ENCODE data around the gene BANF2. TPM values are rescaled to one million over a fixed set of nuclear protein-coding genes. Genes with fewer than 3 reads are reported as not detected.

Gene BANF2
- total and polyA plus RNA-seq, 12 donors: not detected

GRCh38 chr20:17663040-17663399 is 36.7 kb upstream of the BANF2 start:
- Histone ChIP-seq H3K27ac (peak overlapping the region in 5 of 10 donors; percentile 12 to 71 (median 40)), H3K4me1 (peaks cover 8 to 75% (median 46%) of the 10 kb centered on the region in 9 donors), H3K4me3 (no peak overlapping the region), H3K36me3 (peaks cover 0 to 37% (median 7%) of the 10 kb centered on the region in 9 donors), H3K27me3 (no peaks in the 10 kb centered on the region), H3K9me3 (peaks cover 0 to 8% (median 0%) of the 10 kb centered on the region in 11 donors)
- 81 to 84% methylated on average over 13 of the region's 13 CpGs for WGBS, 2 donors
- peak in 1 of 8 donors; percentile 29 for ATAC-seq
- TF ChIP-seq, protein P1, sequence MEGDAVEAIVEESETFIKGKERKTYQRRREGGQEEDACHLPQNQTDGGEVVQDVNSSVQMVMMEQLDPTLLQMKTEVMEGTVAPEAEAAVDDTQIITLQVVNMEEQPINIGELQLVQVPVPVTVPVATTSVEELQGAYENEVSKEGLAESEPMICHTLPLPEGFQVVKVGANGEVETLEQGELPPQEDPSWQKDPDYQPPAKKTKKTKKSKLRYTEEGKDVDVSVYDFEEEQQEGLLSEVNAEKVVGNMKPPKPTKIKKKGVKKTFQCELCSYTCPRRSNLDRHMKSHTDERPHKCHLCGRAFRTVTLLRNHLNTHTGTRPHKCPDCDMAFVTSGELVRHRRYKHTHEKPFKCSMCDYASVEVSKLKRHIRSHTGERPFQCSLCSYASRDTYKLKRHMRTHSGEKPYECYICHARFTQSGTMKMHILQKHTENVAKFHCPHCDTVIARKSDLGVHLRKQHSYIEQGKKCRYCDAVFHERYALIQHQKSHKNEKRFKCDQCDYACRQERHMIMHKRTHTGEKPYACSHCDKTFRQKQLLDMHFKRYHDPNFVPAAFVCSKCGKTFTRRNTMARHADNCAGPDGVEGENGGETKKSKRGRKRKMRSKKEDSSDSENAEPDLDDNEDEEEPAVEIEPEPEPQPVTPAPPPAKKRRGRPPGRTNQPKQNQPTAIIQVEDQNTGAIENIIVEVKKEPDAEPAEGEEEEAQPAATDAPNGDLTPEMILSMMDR (IDR thresholded peaks at IDR 0.05): no peak
- DNase-seq: no peak
- intact Hi-C loops (cut with DNase I): no loop called here

DNA sequence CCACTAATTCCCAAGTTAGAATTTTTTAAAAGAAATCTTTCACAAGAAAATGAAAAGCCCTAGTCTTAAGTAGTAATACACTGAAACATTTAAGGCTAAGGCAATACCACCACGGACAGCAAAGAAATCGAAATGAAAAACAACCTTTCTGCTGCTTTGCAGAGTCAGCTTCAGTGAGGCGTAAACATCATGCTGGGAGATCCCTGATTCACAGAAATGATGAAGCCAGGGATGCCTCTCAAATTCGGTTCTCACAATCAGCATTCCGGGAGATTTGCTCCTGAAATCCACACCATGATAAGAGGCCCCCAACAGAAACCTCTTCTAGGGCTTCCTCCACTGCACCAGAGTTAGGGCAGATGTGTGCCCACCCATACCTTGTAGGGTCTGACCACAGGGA is 36.3 kb upstream of the BANF2 start:
- TF ChIP-seq, protein P1 (IDR thresholded peaks at IDR 0.05): no peak
- DNase-seq: no peak
- WGBS, 2 donors: 80 to 84% methylated on average over 5 of the region's 5 CpGs
- Histone ChIP-seq H3K36me3 (peaks cover 0 to 37% (median 3%) of the 10 kb centered on the region in 9 donors), H3K27me3 (no peaks in the 10 kb centered on the region), H3K27ac (peak overlapping the region in 2 of 10 donors; percentile 69 to 71), H3K4me1 (peaks cover 8 to 75% (median 46%) of the 10 kb centered on the region in 9 donors), H3K9me3 (peaks cover 0 to 3% (median 0%) of the 10 kb centered on the region in 11 donors), H3K4me3 (no peak overlapping the region)
- no peak for ATAC-seq
- intact Hi-C loops (cut with DNase I): no loop called here

DNA sequence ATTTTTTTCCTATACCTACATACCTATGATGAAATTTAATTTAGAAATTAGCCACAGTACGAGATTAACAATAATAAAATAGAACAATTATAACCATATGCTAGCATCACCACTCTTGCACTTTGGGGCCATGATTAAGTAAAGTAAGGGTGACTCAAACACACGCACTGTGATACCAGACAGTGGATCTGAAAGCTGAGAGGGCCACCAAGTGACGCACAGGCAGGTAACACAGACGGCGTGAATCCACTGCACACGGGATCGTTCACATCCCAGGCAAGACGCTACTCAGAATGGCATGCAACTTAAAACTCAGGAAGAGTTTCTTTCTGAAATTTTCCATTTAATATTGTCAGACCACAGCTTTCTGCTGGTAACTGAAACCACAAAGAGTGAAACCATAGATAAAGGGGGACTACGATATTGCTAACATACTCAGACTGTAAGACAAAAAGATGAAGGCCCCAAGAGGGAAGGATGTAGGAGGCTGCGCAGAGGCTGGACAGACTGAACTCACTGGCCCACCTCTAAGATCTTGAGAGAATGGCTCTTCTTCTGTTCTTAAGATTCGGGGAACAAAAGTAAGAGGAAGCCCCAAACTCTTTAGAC is 35.6 kb upstream of the BANF2 start:
- H3K9me3 ChIP-seq: no peaks in the 10 kb centered on the region
- TF ChIP-seq, protein P1 (IDR thresholded peaks at IDR 0.05): no peak
- peaks cover 0 to 40% (median 0%) of the 10 kb centered on the region in 9 donors for H3K36me3 ChIP-seq
- 88 to 89% methylated on average over 11 of the region's 11 CpGs for WGBS, 2 donors
- H3K4me3 ChIP-seq: no peak overlapping the region
- H3K4me1 ChIP-seq: peaks cover 8 to 81% (median 46%) of the 10 kb centered on the region in 9 donors
- DNase-seq: no peak
- peak overlapping the region in 2 of 10 donors; percentile 69 to 71 for H3K27ac ChIP-seq
- H3K27me3 ChIP-seq: no peaks in the 10 kb centered on the region
- intact Hi-C loops (cut with DNase I): no loop called here
- no peak for ATAC-seq

- Histone ChIP-seq H3K4me1 (peaks cover 5 to 86% (median 38%) of the 10 kb centered on the region in 9 donors), H3K27ac (peak overlapping the region in 5 of 10 donors; percentile 23 to 71 (median 44)), H3K36me3 (peaks cover 0 to 43% (median 0%) of the 10 kb centered on the region in 9 donors), H3K27me3 (no peaks in the 10 kb centered on the region), H3K9me3 (no peaks in the 10 kb centered on the region), H3K4me3 (no peak overlapping the region)
- TF ChIP-seq, protein P1 (IDR thresholded peaks at IDR 0.05): no peak
- DNase-seq: no peak
- intact Hi-C loops (cut with DNase I): no loop called here
- 77 to 82% methylated on average over 2 of the region's 2 CpGs for WGBS, 2 donors
- no peak for ATAC-seq
Observed at GRCh38 chr20:17665756-17666155, 34.0 kb upstream of the BANF2 start.
